HG03432 (cell line): ENCODE data around the gene CD44.

Experiments
- ATAC-seq: cut with Tn5 transposase; IDR thresholded peaks from one replicate; pipeline ENCODE4 v1.9.1; 2021; ENCODE audit warnings: mild to moderate bottlenecking, moderate library complexity; ENCODE audit not compliant: unreplicated experiment

Gene CD44

DNA sequence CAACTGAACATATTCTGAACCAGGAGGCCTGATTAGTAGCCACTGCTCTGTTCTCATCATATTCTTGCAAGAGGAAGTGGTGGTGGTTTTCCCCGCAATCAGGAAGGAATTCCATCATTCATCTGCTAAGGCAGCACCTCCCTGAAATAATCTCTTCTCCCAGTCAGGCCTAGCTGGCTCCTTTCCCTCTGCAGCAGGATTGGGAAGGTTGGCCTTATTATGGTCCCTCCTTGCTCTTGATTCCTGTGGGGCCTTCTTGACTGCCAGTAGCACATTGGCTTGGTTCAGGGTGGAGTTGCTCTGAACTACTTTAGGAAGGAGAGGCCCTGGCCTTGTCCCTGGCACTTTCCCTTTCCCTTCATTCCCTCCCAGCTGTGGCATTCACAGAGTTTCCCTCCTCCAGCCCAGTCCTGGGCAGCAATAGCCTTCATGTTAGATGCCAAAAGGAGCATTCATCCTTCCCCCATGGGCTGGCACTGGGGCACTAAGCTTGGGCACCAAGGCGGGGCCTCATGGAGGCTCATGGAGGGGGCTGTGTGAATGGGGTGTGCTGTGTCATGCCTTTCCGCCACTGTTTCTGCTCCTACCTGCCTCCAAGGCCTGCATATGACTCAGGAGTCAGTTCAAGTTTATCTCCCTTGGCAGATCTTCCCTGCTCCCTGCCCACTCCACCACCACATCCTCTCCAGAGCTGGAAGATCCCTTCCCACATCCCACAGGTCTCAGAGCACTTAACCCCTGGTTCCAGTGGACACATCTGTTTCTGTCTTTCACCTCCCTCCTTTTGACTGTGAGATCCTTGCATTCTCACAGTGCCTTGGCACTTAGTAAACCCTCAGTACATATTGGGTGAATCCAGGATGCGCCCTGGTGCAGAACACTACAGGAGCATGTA lies 27.6 kb upstream of the CD44 start:
- no peak for ATAC-seq

GRCh38 chr11:35112056-35112845 lies 26.7 kb upstream of the CD44 start:
- ATAC-seq, result no peak

DNA sequence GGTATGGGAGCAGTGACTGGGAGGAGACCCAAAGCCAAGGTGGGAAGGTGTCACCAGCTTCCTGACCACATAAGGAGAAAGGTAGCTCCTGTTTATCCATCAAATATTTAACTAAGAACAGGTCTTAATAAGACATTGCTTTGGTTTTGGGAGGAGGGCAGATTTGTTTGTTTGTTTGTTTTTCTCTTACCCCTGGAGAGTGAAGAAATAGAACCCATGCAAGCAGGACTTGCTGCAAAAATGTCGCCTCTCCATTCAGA lies 26.2 kb upstream of the CD44 start:
- ATAC-seq, result no peak

DNA sequence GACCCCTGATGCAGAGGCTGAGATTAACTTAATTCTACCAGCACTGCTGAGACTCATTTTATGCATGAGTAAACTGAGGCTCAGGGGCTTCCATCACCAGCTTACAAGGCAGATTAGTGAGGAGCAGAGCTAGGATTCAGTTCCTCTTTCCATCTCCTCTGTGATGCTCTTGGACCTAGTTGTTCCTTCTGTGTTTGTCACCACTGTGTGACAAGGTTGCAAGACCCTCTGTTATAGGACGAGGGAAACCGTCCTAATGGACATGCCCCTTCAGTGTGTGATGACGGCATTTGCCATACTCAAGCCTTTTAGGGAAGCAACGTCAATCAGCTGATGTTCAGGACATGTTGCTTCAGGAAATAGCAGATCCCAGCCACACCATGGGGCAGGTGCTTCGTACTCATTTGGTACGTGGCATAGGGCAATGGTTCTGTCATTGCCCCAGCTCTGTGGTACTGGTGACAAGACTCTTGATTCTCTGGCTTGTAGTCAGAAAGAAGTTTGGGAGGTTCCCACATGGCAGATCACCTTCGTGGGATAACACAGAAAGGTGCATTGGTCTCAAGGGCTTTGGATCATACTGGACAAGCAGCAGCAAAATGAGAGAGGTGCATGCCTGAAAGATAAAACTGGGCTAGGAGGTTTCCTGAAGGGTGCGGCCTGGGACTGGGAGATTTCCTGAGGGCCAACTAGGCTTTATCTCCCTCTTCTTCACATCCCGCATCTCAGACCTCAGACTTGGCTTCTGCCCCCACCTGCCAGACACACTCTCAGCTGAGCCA lies 23.9 kb upstream of the CD44 start:
- peak; percentile 52 for ATAC-seq

- no peak for ATAC-seq
Observed at GRCh38 chr11:35115688-35116030, 23.3 kb upstream of the CD44 start.

GRCh38 chr11:35116245-35116644 lies 22.7 kb upstream of the CD44 start:
- ATAC-seq, result no peak

DNA sequence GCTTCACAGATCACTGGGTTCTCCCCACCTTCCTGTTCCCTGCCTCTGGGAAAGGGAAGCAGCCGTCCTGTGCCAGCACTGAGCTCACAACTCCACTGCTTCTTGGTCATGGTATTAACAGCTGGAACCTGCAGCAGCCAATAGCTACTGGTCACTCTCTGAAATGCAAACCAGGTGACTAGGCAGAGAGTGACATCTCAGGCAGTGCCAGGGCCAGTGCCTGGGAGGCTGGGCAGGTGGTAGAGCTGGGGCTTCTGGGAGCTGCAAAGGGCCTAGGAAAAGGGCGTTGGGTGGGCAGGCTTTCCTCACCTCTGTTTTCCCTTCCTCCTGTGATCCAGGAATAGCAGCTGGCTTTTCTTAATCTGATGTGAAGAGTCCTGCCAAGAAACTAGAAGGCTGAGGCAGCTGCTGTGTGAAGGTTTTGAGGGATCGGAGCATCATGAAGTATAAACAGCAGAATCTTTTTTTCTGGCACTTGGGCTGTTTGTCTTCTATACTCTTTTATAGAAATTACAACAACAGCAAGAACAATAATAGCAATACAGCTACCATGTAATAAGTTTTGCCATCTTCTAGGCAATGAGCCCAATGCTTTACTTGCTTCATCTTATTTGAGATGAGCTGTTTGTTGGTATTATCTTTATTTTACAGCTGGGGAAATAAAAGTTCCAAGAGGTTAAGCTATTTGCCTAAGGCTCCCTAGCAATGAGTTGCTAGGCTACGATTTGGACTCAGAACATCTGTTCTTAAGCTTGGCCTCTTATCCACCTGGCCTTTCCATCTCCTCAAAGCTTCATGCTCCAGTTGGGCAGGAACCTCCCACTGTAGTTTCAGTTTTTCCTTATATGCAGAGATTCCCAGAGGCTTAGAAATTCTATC lies 22.0 kb upstream of the CD44 start:
- no peak for ATAC-seq

DNA sequence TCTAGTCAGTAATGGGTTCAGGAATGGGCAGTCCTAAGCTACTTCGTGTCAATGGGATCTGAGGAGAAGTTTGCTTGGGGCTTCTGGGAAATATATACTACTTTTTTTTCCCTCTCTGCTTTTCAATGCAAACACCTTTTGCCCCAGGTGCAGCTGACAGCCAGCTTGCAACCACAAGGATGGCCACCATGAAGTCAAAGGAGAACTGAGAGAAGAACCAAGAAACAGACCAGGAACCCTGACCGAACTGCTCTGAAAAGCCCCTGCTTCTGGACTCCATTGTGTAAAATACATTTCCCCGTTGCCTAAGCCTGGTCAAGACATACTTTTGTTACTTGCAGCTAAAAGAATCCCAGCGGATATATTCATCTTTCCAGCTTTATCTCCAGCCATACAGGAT lies 20.1 kb upstream of the CD44 start:
- peak; percentile 81 for ATAC-seq

DNA sequence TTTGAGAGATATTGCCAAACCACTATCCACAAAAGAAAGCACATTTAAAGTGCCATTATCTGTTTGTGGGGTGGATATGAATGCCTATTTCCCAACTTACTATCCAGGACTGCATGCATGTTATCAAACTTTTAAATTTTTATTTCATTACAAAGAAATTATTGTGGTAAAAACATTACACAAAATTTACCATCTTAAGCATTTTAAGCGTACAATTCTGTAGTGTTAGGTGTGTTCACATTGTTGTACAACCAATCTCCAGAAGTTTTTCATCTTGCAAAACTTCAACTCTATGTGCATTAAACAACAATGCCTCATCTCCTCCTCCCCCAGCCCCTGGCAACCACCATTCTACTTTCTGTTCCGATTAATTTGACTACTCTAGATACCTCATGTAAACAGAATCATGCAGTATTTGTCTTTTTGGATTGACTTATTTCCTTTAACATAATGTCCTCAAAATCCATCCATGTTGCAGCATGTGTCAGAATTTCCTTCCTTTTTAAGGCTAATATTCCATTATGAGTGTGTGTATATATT lies 17.6 kb upstream of the CD44 start:
- ATAC-seq, result no peak

GRCh38 chr11:35122308-35122707 lies 16.7 kb upstream of the CD44 start:
- no peak for ATAC-seq

GRCh38 chr11:35126000-35126878 lies 12.7 kb upstream of the CD44 start:
- ATAC-seq, result peak; percentile 76

- peak; percentile 29 for ATAC-seq
Observed at GRCh38 chr11:35126879-35127581, 11.9 kb upstream of the CD44 start.

DNA sequence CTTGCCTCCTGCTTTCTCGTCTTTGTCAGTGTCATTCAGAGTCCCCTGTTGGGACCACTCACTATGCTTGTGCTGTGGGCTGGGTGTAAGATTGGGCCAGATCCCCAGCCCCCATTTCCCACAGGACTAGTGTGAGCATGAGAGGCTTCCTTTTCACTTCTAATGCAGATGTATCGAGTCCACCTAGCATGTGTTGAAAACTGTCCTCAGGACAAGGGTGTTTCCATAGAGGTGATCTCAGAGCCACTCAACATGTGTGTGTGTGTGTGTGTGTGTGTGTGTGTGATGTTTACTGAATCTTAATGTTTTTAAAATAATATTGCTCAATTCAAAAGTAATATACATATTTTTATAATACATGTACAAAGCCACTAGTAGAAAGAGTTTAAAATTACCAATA lies 11.4 kb upstream of the CD44 start:
- ATAC-seq, result peak; percentile 24

GRCh38 chr11:35131094-35131493 lies 7.9 kb upstream of the CD44 start:
- no peak for ATAC-seq

GRCh38 chr11:35131886-35132285 lies 7.1 kb upstream of the CD44 start:
- ATAC-seq, result no peak

- ATAC-seq, result no peak
Observed at GRCh38 chr11:35133656-35134055, 5.3 kb upstream of the CD44 start.

GRCh38 chr11:35134403-35135148 lies 4.4 kb upstream of the CD44 start:
- no peak for ATAC-seq

DNA sequence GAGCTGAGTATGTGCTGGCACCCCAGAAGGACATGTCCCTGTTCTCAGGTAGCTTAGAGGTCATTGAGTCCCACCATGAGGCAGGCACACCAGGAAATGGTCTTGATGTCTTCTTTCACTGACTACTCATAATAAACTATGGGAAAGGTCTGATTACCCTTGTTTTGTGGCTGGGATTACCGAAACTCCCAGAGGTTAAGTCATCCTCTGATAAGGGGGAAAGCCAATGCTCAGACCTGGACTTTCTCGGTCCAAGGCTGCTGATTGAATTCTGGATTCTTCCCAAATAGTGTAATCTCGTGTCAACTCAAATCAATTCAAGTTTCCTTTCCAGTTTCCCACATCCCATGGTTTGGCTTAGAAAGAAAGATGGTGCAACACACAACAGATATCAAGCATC lies 3.7 kb upstream of the CD44 start:
- ATAC-seq, result no peak
